Smooth muscle cell of the coronary artery (primary cell): ENCODE measurements around the gene HK1. TPM values are rescaled to one million over a fixed set of nuclear protein-coding genes. Genes with fewer than 3 reads are reported as not detected.

ENCODE experiments used
- total RNA-seq: library from RNA; depleted of rRNA; stranded (reverse); fragments of >200 nt; gene quantifications from 2 replicates; pipeline ENCODE4 v1.2.3, GENCODE V29; 2014; ENCODE audit warnings: low replicate concordance

HK1 gene
- total RNA-seq: 259 and 265 TPM in 2 replicates

DNA sequence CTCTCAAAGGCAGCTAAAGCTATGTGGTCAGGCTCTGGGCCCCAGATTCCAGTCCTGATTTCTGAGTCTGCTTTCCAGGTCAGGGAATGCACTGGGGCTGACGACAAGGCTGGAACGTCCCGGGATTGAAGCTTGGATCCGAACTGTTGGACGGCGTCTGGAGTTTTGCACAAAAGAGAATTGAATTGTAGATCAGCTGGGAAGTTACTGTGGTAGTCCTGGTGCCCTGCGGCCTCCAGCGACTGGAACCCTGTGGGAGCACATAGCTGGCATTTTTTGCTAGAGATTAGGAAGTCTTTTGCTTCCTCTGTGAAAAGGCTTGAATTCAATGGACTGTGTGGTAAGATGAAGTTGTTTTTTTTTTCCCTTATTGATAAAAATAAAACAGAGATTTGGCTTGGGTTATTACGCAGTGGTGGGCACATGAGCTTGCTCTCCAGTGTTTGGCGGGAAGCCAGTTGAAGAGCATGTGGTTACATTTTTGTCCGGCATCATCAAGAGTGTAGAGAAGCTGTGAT is at the start of gene HK1:
HK1 (plus strand) TSS at position 51 of the 518 bp plus-strand sequence.

DNA sequence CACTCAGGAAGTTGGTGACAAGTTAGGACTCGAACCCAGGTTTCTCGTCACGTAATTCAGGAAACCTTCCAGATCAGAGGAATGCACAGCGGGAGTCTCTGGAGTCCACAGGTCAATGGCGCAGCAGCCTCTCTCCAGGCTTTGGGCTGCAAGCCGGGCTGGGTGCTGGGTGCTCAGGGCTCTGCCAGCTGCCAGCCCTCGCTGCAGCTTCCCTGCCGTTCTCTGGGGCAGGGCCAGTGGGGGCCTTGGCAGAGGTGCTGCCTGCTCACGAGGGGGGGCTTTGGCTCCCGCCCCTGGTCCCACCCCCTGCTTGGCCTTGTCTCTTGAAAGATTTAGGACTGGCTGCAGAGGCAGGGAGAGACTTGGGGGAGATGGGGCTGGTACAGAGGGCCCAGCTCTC is 138.4 kb downstream of the HK1 start, which contains the start of gene TACR2:
TACR2 (minus strand) TSS at position 224 of the 400 bp plus-strand sequence. CDS start 595 bp downstream, outside the sequence.

DNA sequence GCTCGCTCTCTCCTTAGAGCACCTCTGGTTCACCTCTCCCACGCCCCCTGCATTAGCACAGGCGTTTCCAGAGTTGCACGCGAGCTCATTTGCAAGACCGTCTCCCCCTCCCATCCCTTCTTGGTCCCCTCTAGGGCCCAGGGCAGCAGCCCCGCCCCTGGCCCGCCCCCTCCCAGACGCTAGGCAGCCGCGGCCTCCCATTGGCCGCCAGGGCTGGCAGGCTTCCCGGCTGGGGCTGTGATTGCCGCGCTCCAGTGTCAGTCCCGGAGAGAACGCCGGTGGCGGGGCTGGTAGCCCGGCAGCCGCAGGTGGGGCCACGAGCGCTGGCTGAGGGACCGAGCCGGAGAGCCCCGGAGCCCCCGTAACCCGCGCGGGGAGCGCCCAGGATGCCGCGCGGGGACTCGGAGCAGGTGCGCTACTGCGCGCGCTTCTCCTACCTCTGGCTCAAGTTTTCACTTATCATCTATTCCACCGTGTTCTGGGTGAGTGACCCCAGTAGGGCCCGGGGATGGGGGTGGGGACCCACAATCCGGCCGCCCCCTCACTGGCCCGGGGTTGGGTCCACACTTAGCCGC is 173.0 kb downstream of the HK1 start, which contains the start of gene TSPAN15:
TSPAN15 (plus strand) TSS at position 257 of the 575 bp plus-strand sequence; CDS start at position 387, 130 bp downstream.

Other genes with a start within 250 kb of the HK1 start
- gene SRGN, start 190.4 kb upstream of the HK1 start, total RNA-seq: 41.5 and 199 TPM in 2 replicates
- 9.9 and 27.7 TPM in 2 replicates for gene VPS26A, start 154.3 kb upstream of the HK1 start, total RNA-seq
- gene SUPV3L1, start 98.3 kb upstream of the HK1 start, total RNA-seq: 25.3 and 28.1 TPM in 2 replicates
- gene HKDC1, start 58.2 kb upstream of the HK1 start, total RNA-seq: 0.35 and 1.1 TPM in 2 replicates
- gene TACR2, start 138.4 kb downstream of the HK1 start, total RNA-seq: 0.15 and 0.35 TPM in 2 replicates
- 1.4 and 3.9 TPM in 2 replicates for gene TSPAN15, start 173.0 kb downstream of the HK1 start, total RNA-seq